Pancreas (tissue), 10 donors: Measurements from ENCODE around the gene ETS1. TPM values are rescaled to one million over a fixed set of nuclear protein-coding genes. Genes with fewer than 3 reads are reported as not detected.

Source experiments
- ATAC-seq, 4 donors: fragments of 200-7000 bp; cut with Tn5 transposase; one replicate each; pipeline versions ENCODE4 v1.8.0 to v1.9.1; 2020; ENCODE audit warnings: mild to moderate bottlenecking in 4 of 4, moderate library complexity in 4 of 4
- DNase-seq, 6 donors: peaks; one replicate each; pipeline ENCODE4 v3.0.0-alpha.2; 2020
- FAIRE-seq: peaks from 2 replicates; lab custom pipeline; 2012; peaks lifted over from hg19 to GRCh38; lab: Jason Lieb, UNC
- H3K27ac ChIP-seq, 4 donors: fragments of 200-600 bp; sonication (generic); 1 replicate in 3 of 4; 2 replicates in 1 of 4; pipeline versions ENCODE4 v1.5.0 to v1.8.0; 2020
- H3K27me3 ChIP-seq, 4 donors: fragments of 200-600 bp; one replicate each; pipeline ENCODE4 v1.8.0; 2021
- H3K36me3 ChIP-seq, 3 donors: fragments of 200-600 bp; sonication (generic) in 1 of 3; one replicate each; pipeline versions ENCODE4 v1.5.0 to v1.8.0; 2020 to 2021
- H3K4me1 ChIP-seq, 3 donors: fragments of 200-600 bp; one replicate each; pipeline ENCODE4 v1.8.0; 2021
- H3K4me3 ChIP-seq, 4 donors: fragments of 200-600 bp; sonication (generic) in 2 of 4; one replicate each; pipeline versions ENCODE4 v1.5.0 to v1.8.0; 2020 to 2021
- H3K9me3 ChIP-seq, 4 donors: fragments of 200-600 bp; one replicate each; pipeline ENCODE4 v1.8.0; 2021
- CTCF ChIP-seq, 4 donors: fragments of 200-600 bp; sonication (generic) in 3 of 4; IDR thresholded peaks; one replicate each; pipeline versions ENCODE4 v1.5.0 to v1.8.0; 2021; ENCODE audit warnings: antibody characterized with exemption in 4 of 4
- WGBS, 2 donors: extraction: QIAGEN DNeasy Blood & Tissue Kit; methylation state at CpG; one replicate each; pipeline ENCODE4 v1.1.7; 2013; 5-methylcytosine and 5-hydroxymethylcytosine counted together
- intact Hi-C, 3 donors: fragments of 100-400 bp; cut with DNase I; formaldehyde crosslinking; loops; one replicate each; pipeline versions ENCODE4 v1.11.1 to v1.14.2; 2022
- polyA plus RNA-seq, 2 donors: library from polyadenylated mRNA; stranded (reverse); fragments of 200-250 nt; gene quantifications; one replicate each; pipeline ENCODE4 v1.2.3, GENCODE V29; 2013
- total RNA-seq, 6 donors: library from RNA; stranded (reverse); fragmentation: NEBNext Ultra II Directional in 4 of 6; extraction: Animal tissue kit (Norgen Biotek cat#: 25700) in 4 of 6; gene quantifications; one replicate each; pipeline versions ENCODE4 v1.2.1 to v1.2.4, GENCODE V29; 2021 to 2023
- donor health status: healthy with polysubstance abuse.
- donor health status: DM: no; HTN: no; CAD: no; lungs with moderate emphysema.
- donor health status: DM: no; HTN: no; CAD: no.
- donor health status: control.
- donor health status: control.
- donor health status: Bipolar disorder and iron deficiency.
- donor health status: DM: yes; HTN: yes; CAD: no.
- donor health status: DM: no; HTN: no; CAD: no.
- donor health status: DM: no; HTN: no; CAD: no.
- donor health status: DM: yes; HTN: yes; CAD: no.

ETS1 gene
- total and polyA plus RNA-seq, 8 donors, result 5.4 to 26.6 (median 13.0) TPM

- TF ChIP-seq CTCF (IDR thresholded peaks at IDR 0.05), result no peak
- Histone ChIP-seq H3K36me3 (no peaks in the 10 kb centered on the region), H3K4me1 (no peaks in the 10 kb centered on the region), H3K4me3 (no peak overlapping the region), H3K27me3 (no peaks in the 10 kb centered on the region), H3K9me3 (no peaks in the 10 kb centered on the region), H3K27ac (no peak overlapping the region)
- intact Hi-C loops, result no loop called here
- peak in 3 of 4 donors; percentile 56 to 90 (median 66) for ATAC-seq
- WGBS, 2 donors, result 62% methylated on average over 18 of the region's 18 CpGs
- peak in 4 of 6 donors; percentile 35 to 67 (median 52) for DNase-seq
- FAIRE-seq, result no peak
Observed at GRCh38 chr11:128624269-128625175, 37.2 kb upstream of the ETS1 start.

- Histone ChIP-seq H3K4me1 (no peaks in the 10 kb centered on the region), H3K27ac (no peak overlapping the region), H3K4me3 (no peak overlapping the region), H3K36me3 (no peaks in the 10 kb centered on the region), H3K9me3 (no peaks in the 10 kb centered on the region), H3K27me3 (no peaks in the 10 kb centered on the region)
- ATAC-seq (no peak), DNase-seq (no peak), FAIRE-seq (no peak)
- TF ChIP-seq CTCF (IDR thresholded peaks at IDR 0.05), result no peak
- 79% methylated on average over 5 of the region's 5 CpGs for WGBS, 2 donors
- intact Hi-C loops, result no loop called here
Observed at GRCh38 chr11:128623091-128623490, 35.7 kb upstream of the ETS1 start.

- ATAC-seq (no peak), DNase-seq (peak in 1 of 6 donors; percentile 22), FAIRE-seq (no peak)
- intact Hi-C loops, result no loop called here
- Histone ChIP-seq H3K27ac (no peak overlapping the region), H3K36me3 (no peaks in the 10 kb centered on the region), H3K4me1 (no peaks in the 10 kb centered on the region), H3K27me3 (no peaks in the 10 kb centered on the region), H3K4me3 (no peak overlapping the region), H3K9me3 (no peaks in the 10 kb centered on the region)
- 78 to 83% methylated on average over 17 of the region's 17 CpGs for WGBS, 2 donors
- TF ChIP-seq CTCF (IDR thresholded peaks at IDR 0.05), result no peak
Observed at GRCh38 chr11:128621601-128622501, 34.5 kb upstream of the ETS1 start.

GRCh38 chr11:128620309-128621100, 33.1 kb upstream of the ETS1 start:
- no peak for TF ChIP-seq CTCF (IDR thresholded peaks at IDR 0.05)
- Histone ChIP-seq H3K4me1 (no peaks in the 10 kb centered on the region), H3K27ac (no peak overlapping the region), H3K36me3 (no peaks in the 10 kb centered on the region), H3K9me3 (no peaks in the 10 kb centered on the region), H3K4me3 (no peak overlapping the region), H3K27me3 (no peaks in the 10 kb centered on the region)
- ATAC-seq, result no peak
- 70 to 73% methylated on average over 9 of the region's 9 CpGs for WGBS, 2 donors
- intact Hi-C loops, result no loop called here
- DNase-seq, result no peak
- FAIRE-seq, result no peak
